ENCODE measurements around the gene OBSCN. TPM values are rescaled to one million over a fixed set of nuclear protein-coding genes. Genes with fewer than 3 reads are reported as not detected.

The OBSCN gene
- total RNA-seq, 1 experiment from 2014 or later, result 10.5 TPM

DNA sequence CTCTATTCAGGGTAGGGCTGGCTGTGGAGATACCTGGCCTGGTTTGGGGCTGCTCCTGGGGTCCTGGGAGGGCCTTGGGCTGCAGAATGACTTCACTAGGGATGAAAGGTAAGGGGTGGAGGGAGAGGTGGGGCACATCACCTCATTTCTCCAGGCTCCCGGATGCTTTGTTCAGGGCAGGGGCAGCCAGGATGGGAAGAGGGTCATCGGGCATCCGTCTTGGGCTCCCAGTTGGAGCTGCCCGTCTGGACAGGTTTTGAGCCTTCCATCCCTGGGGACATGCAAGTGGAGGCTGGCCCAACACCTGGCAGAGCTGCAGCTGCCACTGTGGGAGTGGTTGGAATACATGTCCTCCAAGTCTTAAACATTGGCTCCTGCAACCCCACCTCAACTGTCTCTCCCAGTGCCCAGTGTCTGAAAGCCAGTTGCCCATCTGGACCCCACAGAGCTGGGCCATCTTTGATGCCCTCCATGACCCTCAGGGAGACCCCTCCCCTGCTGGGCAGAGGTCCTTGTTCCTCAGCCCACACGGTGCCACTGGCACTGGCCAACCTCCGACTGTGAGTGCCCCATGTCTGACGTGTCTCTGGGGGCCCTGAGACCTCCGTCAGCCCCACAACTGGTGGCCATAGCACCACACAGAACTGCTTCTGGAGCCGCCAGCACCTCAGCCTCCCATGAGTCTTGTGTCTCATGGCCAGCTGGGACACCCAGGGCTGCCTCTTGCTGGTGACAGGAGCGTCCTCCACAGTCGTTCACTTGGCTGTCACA, 145.9 kb downstream of the OBSCN start:
- Histone ChIP-seq H3K4me1 (ENCODE audit: control insufficient read depth, insufficient read depth, low read length) (no peaks in the 10 kb centered on the region), H3K4me3 (ENCODE audit: low read depth in 2 of 2, low read length in 2 of 2) (no peak overlapping the region), H3K27me3 (ENCODE audit: control insufficient read depth, insufficient read depth, low read length) (no peaks in the 10 kb centered on the region), H3K36me3 (ENCODE audit: control insufficient read depth, insufficient read depth, low read length) (no peaks in the 10 kb centered on the region), H3K27ac (ENCODE audit: low read length) (no peak overlapping the region), H3K9me3 (ENCODE audit: control insufficient read depth, insufficient read depth, low read depth, low read length) (no peaks in the 10 kb centered on the region)
- intact Hi-C loops (cut with micrococcal nuclease; ENCODE audit: unreplicated experiment), result no loop called here
- TF ChIP-seq, protein P1, sequence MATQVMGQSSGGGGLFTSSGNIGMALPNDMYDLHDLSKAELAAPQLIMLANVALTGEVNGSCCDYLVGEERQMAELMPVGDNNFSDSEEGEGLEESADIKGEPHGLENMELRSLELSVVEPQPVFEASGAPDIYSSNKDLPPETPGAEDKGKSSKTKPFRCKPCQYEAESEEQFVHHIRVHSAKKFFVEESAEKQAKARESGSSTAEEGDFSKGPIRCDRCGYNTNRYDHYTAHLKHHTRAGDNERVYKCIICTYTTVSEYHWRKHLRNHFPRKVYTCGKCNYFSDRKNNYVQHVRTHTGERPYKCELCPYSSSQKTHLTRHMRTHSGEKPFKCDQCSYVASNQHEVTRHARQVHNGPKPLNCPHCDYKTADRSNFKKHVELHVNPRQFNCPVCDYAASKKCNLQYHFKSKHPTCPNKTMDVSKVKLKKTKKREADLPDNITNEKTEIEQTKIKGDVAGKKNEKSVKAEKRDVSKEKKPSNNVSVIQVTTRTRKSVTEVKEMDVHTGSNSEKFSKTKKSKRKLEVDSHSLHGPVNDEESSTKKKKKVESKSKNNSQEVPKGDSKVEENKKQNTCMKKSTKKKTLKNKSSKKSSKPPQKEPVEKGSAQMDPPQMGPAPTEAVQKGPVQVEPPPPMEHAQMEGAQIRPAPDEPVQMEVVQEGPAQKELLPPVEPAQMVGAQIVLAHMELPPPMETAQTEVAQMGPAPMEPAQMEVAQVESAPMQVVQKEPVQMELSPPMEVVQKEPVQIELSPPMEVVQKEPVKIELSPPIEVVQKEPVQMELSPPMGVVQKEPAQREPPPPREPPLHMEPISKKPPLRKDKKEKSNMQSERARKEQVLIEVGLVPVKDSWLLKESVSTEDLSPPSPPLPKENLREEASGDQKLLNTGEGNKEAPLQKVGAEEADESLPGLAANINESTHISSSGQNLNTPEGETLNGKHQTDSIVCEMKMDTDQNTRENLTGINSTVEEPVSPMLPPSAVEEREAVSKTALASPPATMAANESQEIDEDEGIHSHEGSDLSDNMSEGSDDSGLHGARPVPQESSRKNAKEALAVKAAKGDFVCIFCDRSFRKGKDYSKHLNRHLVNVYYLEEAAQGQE (IDR thresholded peaks at IDR 0.05; ENCODE audit: insufficient read depth in 1 of 2, low read depth in 2 of 2, low read length in 1 of 2), result no peak
- TF ChIP-seq, protein P2, sequence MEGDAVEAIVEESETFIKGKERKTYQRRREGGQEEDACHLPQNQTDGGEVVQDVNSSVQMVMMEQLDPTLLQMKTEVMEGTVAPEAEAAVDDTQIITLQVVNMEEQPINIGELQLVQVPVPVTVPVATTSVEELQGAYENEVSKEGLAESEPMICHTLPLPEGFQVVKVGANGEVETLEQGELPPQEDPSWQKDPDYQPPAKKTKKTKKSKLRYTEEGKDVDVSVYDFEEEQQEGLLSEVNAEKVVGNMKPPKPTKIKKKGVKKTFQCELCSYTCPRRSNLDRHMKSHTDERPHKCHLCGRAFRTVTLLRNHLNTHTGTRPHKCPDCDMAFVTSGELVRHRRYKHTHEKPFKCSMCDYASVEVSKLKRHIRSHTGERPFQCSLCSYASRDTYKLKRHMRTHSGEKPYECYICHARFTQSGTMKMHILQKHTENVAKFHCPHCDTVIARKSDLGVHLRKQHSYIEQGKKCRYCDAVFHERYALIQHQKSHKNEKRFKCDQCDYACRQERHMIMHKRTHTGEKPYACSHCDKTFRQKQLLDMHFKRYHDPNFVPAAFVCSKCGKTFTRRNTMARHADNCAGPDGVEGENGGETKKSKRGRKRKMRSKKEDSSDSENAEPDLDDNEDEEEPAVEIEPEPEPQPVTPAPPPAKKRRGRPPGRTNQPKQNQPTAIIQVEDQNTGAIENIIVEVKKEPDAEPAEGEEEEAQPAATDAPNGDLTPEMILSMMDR (IDR thresholded peaks at IDR 0.05), result no peak
- ATAC-seq, result no peak
- ChIA-PET CTCF (no interaction called here), POLR2A (no interaction called here)
- in situ Hi-C loops (cut with HindIII; ENCODE audit: low pct_unique_long_range_greater_than_20kb, low sequenced_read_pairs), result no loop called here
- no TSS peak for BruUV-seq (replicated peaks)
- DNase-seq (ENCODE audit: low read depth, low spot score), result no peak

DNA sequence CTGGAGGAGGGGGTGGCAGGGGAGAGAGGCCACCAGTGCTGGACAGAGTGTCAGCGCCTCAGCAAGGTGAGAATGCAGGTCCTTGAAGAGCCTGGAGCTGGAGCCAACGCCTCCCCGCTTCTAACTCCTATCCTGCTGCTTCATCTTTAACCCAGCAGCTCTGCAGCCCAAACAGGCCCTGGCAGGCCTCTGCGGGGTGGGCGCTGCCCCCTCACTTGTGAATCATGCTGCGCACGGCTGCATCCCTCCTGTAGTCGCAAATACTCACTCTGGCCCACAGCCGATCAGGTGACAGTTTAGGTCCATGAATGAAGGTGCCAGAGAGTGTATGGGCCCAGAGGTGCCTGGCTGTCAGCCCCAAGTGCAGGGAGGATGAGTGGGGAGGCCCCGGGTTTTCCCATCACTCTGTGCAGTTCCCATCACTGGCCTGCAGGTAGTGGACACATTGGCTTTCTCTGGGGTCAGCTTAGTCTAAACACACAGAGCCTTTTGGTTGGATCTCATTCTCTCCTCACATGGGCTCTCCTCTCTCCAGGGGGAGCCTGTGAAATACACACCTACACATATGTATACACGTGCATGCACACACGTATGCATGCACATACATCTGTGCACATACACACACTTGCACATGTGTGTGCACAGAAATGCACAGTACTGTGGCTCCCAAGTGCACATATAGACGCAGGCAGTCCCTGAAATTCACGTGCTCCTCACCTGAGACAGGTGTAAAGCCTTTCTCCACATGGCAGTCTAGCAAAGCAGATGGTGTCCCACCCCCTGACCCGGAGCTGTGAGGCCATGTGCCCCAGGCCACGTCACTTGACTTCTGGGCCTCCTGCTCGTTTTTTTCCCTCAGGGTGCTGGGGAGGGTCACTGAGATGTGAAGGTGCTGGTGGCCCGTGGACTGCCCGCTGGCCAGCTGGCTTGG, 146.8 kb downstream of the OBSCN start:
- Histone ChIP-seq H3K36me3 (ENCODE audit: control insufficient read depth, insufficient read depth, low read length) (no peaks in the 10 kb centered on the region), H3K9me3 (ENCODE audit: control insufficient read depth, insufficient read depth, low read depth, low read length) (no peaks in the 10 kb centered on the region), H3K27ac (ENCODE audit: low read length) (no peak overlapping the region), H3K27me3 (ENCODE audit: control insufficient read depth, insufficient read depth, low read length) (no peaks in the 10 kb centered on the region), H3K4me1 (ENCODE audit: control insufficient read depth, insufficient read depth, low read length) (no peaks in the 10 kb centered on the region), H3K4me3 (ENCODE audit: low read depth in 2 of 2, low read length in 2 of 2) (no peak overlapping the region)
- intact Hi-C loops (cut with micrococcal nuclease; ENCODE audit: unreplicated experiment), result no loop called here
- TF ChIP-seq SIN3A (IDR thresholded peaks at IDR 0.05; ENCODE audit: borderline replicate concordance, insufficient read depth, low read depth, low read length), result no peak
- TF ChIP-seq, protein P2 (IDR thresholded peaks at IDR 0.05), result no peak
- no peak for TF ChIP-seq TCF7L2 (IDR thresholded peaks at IDR 0.05; ENCODE audit: low read depth, low read length)
- no peak for TF ChIP-seq POLR2AphosphoS5 (IDR thresholded peaks at IDR 0.05; ENCODE audit: low read depth, low read length)
- TF ChIP-seq, protein P1 (IDR thresholded peaks at IDR 0.05; ENCODE audit: insufficient read depth in 1 of 2, low read depth in 2 of 2, low read length in 1 of 2), result no peak
- POLR2A ChIA-PET, result no interaction called here
- in situ Hi-C loops (cut with HindIII; ENCODE audit: low pct_unique_long_range_greater_than_20kb, low sequenced_read_pairs), result no loop called here
- BruUV-seq (replicated peaks), result no TSS peak
- CTCF ChIA-PET, result interaction anchor here (0.5 to 0.7 kb wide), 2 partner anchors 32 to 144 kb away, joined by 3 read pairs; no protein-coding TSS in a partner anchor
- ATAC-seq (0 out of 2 replicates have a peak, but pooled peaks have one; percentile 54), DNase-seq (ENCODE audit: low read depth, low spot score) (no peak)
